WTC11 (cell line): Measurements from ENCODE around the gene SLC22A7. TPM values are rescaled to one million over a fixed set of nuclear protein-coding genes. Genes with fewer than 3 reads are reported as not detected.

Experiments
- ATAC-seq: fragments of 200-7000 bp; cut with Tn5 transposase; 2 replicates; pipeline ENCODE4 v1.10.0; 2021; ENCODE audit warnings: mild to moderate bottlenecking, moderate library complexity
- Bru-seq: library from RNA; stranded (reverse); fragments of 400-500 nt; gene quantifications from one replicate; lab custom pipeline; 2021; lab: Mats Ljungman, UMichigan
- CTCF ChIA-PET: fragments of 300-600 bp; sonication (Branson Sonifier 250); formaldehyde crosslinking; loops from one replicate; lab custom pipeline; 2021; ENCODE audit warnings: antibody characterized with exemption; lab: Charles Lee
- POLR2A ChIA-PET: fragments of 350-600 bp; sonication (Branson Sonifier 250); formaldehyde crosslinking; loops from one replicate; lab custom pipeline; 2021; ENCODE audit warnings: antibody characterized with exemption; lab: Charles Lee
- DNase-seq: peaks from one replicate; pipeline ENCODE4 v3.0.0; 2021; ENCODE audit warnings: low spot score
- H3K27ac Mint-ChIP-seq: 2 replicates; pipeline ENCODE4 v1.8.0; 2021; ENCODE audit warnings: mixed read lengths
- H3K27me3 Mint-ChIP-seq: 2 replicates; pipeline ENCODE4 v1.8.0; 2021; ENCODE audit warnings: low read depth, mild to moderate bottlenecking, moderate library complexity, mixed read lengths
- H3K36me3 Mint-ChIP-seq: 2 replicates; pipeline ENCODE4 v1.8.0; 2021; ENCODE audit warnings: mixed read lengths
- H3K4me1 Mint-ChIP-seq: 2 replicates; pipeline ENCODE4 v1.8.0; 2022; ENCODE audit warnings: mixed read lengths
- H3K4me3 Mint-ChIP-seq: 2 replicates; pipeline ENCODE4 v1.8.0; 2021; ENCODE audit warnings: mild to moderate bottlenecking, moderate library complexity, mixed read lengths
- H3K9me3 Mint-ChIP-seq: 2 replicates; pipeline ENCODE4 v1.8.0; 2021; ENCODE audit warnings: mixed read lengths
- ATF2 ChIP-seq: sonication (generic); formaldehyde crosslinking; IDR thresholded peaks from 2 replicates; pipeline ENCODE4 v1.8.1; 2022; ENCODE audit warnings: low read depth, missing genetic modification reagents, borderline replicate concordance
- CBFB ChIP-seq: sonication (generic); formaldehyde crosslinking; IDR thresholded peaks from 2 replicates; pipeline ENCODE4 v1.8.1; 2022; ENCODE audit warnings: mild to moderate bottlenecking, low read depth, missing genetic modification reagents
- EMX1 ChIP-seq: fragments of 250-450 bp; sonication (Bioruptor Pico); IDR thresholded peaks from 2 replicates; pipeline ENCODE4 v1.8.0; 2021; ENCODE audit warnings: mild to moderate bottlenecking
- ETV6 ChIP-seq: sonication (generic); formaldehyde crosslinking; IDR thresholded peaks from 2 replicates; pipeline ENCODE4 v1.8.1; 2022; ENCODE audit warnings: mild to moderate bottlenecking, missing genetic modification reagents
- FOXJ3 ChIP-seq: sonication (generic); formaldehyde crosslinking; IDR thresholded peaks from 2 replicates; pipeline ENCODE4 v1.9.0; 2021; ENCODE audit warnings: missing genetic modification reagents, mild to moderate bottlenecking, borderline replicate concordance
- HMGA2 ChIP-seq: fragments of 250-450 bp; sonication (Bioruptor Pico); IDR thresholded peaks from 2 replicates; pipeline ENCODE4 v1.4.0; 2021; ENCODE audit warnings: mild to moderate bottlenecking, moderate library complexity
- IRF2 ChIP-seq: sonication (generic); formaldehyde crosslinking; IDR thresholded peaks from 2 replicates; pipeline ENCODE4 v1.8.0; 2022; ENCODE audit warnings: low read depth, missing genetic modification reagents, borderline replicate concordance
- MAX ChIP-seq: sonication (generic); formaldehyde crosslinking; IDR thresholded peaks from 2 replicates; pipeline ENCODE4 v1.8.0; 2022; ENCODE audit warnings: mild to moderate bottlenecking, missing genetic modification reagents
- MXD4 ChIP-seq: fragments of 250-450 bp; sonication (Bioruptor Pico); IDR thresholded peaks from 2 replicates; pipeline ENCODE4 v1.8.0; 2021; ENCODE audit warnings: mild to moderate bottlenecking, moderate library complexity, borderline replicate concordance
- NFATC4 ChIP-seq: fragments of 250-450 bp; sonication (Bioruptor Pico); IDR thresholded peaks from 2 replicates; pipeline ENCODE4 v1.9.0; 2021; ENCODE audit warnings: mild to moderate bottlenecking
- NFYB ChIP-seq: sonication (generic); formaldehyde crosslinking; conservative IDR thresholded peaks from 2 replicates; pipeline ENCODE4 v1.8.0; 2022; ENCODE audit warnings: low read depth, missing genetic modification reagents
- NR1H2 ChIP-seq: sonication (generic); formaldehyde crosslinking; IDR thresholded peaks from 2 replicates; pipeline ENCODE4 v1.9.0; 2021; ENCODE audit warnings: mild to moderate bottlenecking, moderate library complexity, missing genetic modification reagents
- PRRX2 ChIP-seq: fragments of 250-450 bp; sonication (Bioruptor Pico); IDR thresholded peaks from 2 replicates; pipeline ENCODE4 v1.8.0; 2021; ENCODE audit warnings: mild to moderate bottlenecking
- TP53 ChIP-seq: sonication (generic); formaldehyde crosslinking; IDR thresholded peaks from 2 replicates; pipeline ENCODE4 v1.8.1; 2023; ENCODE audit warnings: mild to moderate bottlenecking, missing genetic modification reagents
- ZBTB43 ChIP-seq: sonication (generic); formaldehyde crosslinking; IDR thresholded peaks from 2 replicates; pipeline ENCODE4 v1.8.1; 2023; ENCODE audit warnings: mild to moderate bottlenecking, missing genetic modification reagents
- ZMAT4 ChIP-seq: fragments of 250-450 bp; sonication (Bioruptor Pico); IDR thresholded peaks from 2 replicates; pipeline ENCODE4 v1.9.0; 2021; ENCODE audit warnings: mild to moderate bottlenecking
- ZNF138 ChIP-seq: sonication (generic); formaldehyde crosslinking; conservative IDR thresholded peaks from 2 replicates; pipeline ENCODE4 v1.8.1; 2022; ENCODE audit warnings: mild to moderate bottlenecking, moderate library complexity, missing genetic modification reagents
- ZNF281 ChIP-seq: sonication (generic); formaldehyde crosslinking; IDR thresholded peaks from 2 replicates; pipeline ENCODE4 v1.8.0; 2023; ENCODE audit warnings: mild to moderate bottlenecking, missing genetic modification reagents
- ZNF671 ChIP-seq: fragments of 250-450 bp; sonication (Bioruptor Pico); IDR thresholded peaks from 2 replicates; pipeline ENCODE4 v1.8.0; 2021; ENCODE audit warnings: mild to moderate bottlenecking
- ZSCAN18 ChIP-seq: fragments of 250-450 bp; sonication (Bioruptor Pico); IDR thresholded peaks from 2 replicates; pipeline ENCODE4 v2.1.2; 2022; ENCODE audit warnings: mild to moderate bottlenecking, moderate library complexity
- long read RNA-seq, 3 experiments: library from RNA in 1 of 3; library from capped mRNA in 1 of 3; library from polyadenylated mRNA in 1 of 3; unstranded in 2 of 3; stranded (forward) in 1 of 3; transcript quantifications; one replicate each; pipeline ENCODE4 v2.0.0, GENCODE V29; 2021
- total RNA-seq: library from RNA; stranded (reverse); gene quantifications from 3 replicates; pipeline ENCODE4 v1.2.3, GENCODE V29; 2021

Gene SLC22A7
- total RNA-seq (not detected in 3 replicates), Bru-seq, nascent RNA (not detected)
- long read RNA-seq, experiment 1 = 0 reads
- long read RNA-seq, experiment 2 = 0 reads
- long read RNA-seq, experiment 3 = 0 reads

DNA sequence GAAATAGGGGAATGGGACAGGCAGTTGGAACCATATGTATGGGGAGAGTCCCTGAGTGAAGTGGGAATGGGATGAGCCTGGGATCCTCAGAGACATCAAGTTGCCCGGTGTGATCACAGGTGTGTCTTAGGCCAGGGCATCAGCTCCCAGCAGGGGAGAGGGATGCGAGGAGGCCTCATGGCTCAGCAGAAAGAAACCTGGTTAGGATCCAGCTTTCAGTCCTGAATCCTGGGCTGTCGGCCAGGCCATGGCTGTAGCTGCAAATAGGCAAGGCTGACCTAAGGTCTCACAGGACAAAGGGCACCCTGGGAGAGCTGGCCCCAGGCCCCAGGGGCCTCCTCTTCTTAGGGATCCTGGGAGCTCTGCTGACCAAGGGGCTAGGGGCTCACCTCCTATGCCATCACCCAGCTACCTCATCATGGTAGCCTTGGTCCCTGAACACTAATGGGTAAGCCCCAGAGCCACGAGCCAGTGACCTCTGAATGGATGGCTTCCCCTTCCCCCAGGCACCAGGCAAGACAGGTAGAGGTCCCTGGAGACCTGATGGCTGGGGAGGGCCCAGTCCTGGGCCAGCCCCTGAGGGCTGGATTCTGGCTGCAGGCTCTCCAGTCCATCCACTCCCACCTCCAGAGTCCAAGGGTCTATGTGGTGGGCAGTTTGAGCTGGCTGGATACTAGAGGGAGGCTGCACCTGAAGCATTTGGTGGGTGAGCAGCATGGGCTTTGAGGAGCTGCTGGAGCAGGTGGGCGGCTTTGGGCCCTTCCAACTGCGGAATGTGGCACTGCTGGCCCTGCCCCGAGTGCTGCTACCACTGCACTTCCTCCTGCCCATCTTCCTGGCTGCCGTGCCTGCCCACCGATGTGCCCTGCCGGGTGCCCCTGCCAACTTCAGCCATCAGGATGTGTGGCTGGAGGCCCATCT, at the start of gene SLC22A7:
Gene SLC22A7, plus strand, starts transcription at position 617 of the 921 bp plus-strand sequence. Its CDS starts 99 bp downstream, at position 716.
- no peaks in the 10 kb centered on the region for H3K36me3 Mint-ChIP-seq
- peaks cover 5% of the 10 kb centered on the region for H3K27me3 Mint-ChIP-seq
- ChIA-PET POLR2A (interaction anchor here (1.4 to 1.9 kb wide), 3 partner anchors 8 to 11 kb away, joined by 5 to 9 read pairs (median 8); partner anchors contain the start of gene CRIP3), CTCF (interaction anchor here (1.1 to 5.2 kb wide), 8 partner anchors 10 to 198 kb away, joined by 3 to 49 read pairs (median 7); partner anchors contain the start of genes CRIP3 and DNPH1)
- no peak within 1 kb of the TSS for H3K27ac Mint-ChIP-seq
- no peaks in the 10 kb centered on the region for H3K9me3 Mint-ChIP-seq
- no peak for ATAC-seq
- peaks cover 11% of the 10 kb centered on the region for H3K4me1 Mint-ChIP-seq
- H3K4me3 Mint-ChIP-seq = no peak within 1 kb of the TSS
- no peak for TF ChIP-seq HMGA2
- no peak for TF ChIP-seq NFATC4 (CRISPR knock-in tag)
- TF ChIP-seq NFYB = no peak
- TF ChIP-seq MAX (CRISPR knock-in tag) = no peak
- TF ChIP-seq ZNF138 (CRISPR knock-in tag) = no peak
- TF ChIP-seq ZNF671 (CRISPR knock-in tag) = no peak
- no peak for TF ChIP-seq FOXJ3 (CRISPR knock-in tag)
- TF ChIP-seq ETV6 (CRISPR knock-in tag) = no peak
- no peak for TF ChIP-seq EMX1 (CRISPR knock-in tag)
- no peak for DNase-seq

DNA sequence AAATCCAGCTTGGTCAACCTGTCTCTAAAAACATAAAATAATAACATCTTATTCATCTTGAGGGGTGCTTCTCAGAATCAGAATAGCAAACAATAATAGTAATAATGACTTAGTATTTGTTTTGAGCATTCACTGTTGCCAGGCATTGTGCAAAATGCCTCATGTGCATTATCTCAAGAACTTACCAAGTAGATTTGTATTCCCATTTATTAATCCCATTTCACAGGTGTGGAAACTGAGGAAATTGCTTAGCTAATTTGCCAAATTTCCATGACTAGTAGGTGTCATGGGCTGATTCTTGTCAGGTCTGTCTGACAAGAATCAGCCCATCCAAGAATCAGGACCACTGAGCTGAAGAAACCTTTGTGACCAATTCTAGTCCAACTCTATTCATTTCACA, 49.3 kb upstream of the SLC22A7 start:
- H3K4me1 Mint-ChIP-seq = peaks cover 27% of the 10 kb centered on the region
- TF ChIP-seq ZBTB43 (no peak), ATF2 (CRISPR knock-in tag) (no peak), MAX (CRISPR knock-in tag) (no peak), TP53 (CRISPR knock-in tag) (no peak), NFYB (no peak), ZNF281 (CRISPR knock-in tag) (no peak), MXD4 (CRISPR knock-in tag) (no peak), CBFB (CRISPR knock-in tag) (no peak), PRRX2 (CRISPR knock-in tag) (no peak), ZMAT4 (no peak), NR1H2 (CRISPR knock-in tag) (no peak), IRF2 (CRISPR knock-in tag) (no peak), ZSCAN18 (CRISPR knock-in tag) (no peak)
- TF ChIP-seq, all 79 proteins: peak for 0
- DNase-seq = no peak
- CTCF ChIA-PET = interaction anchor here (3.3 kb wide), 1 partner anchor 20 kb away, joined by 47 read pairs; the partner anchor contains the start of gene DNPH1
- peaks cover 23% of the 10 kb centered on the region for H3K27me3 Mint-ChIP-seq
- no peak for ATAC-seq
- H3K36me3 Mint-ChIP-seq = no peaks in the 10 kb centered on the region
- no peaks in the 10 kb centered on the region for H3K9me3 Mint-ChIP-seq
- POLR2A ChIA-PET = no interaction called here
- H3K4me3 Mint-ChIP-seq = no peak overlapping the region
- H3K27ac Mint-ChIP-seq = no peak overlapping the region
